Measurements from ENCODE around the gene TSPAN3. TPM values are rescaled to one million over a fixed set of nuclear protein-coding genes. Genes with fewer than 3 reads are reported as not detected.

TSPAN3 gene
- total RNA-seq (100 to 1,000 TPM; 223 to 226 TPM), polyA plus RNA-seq (ENCODE audit: insufficient read depth, low read depth, low replicate concordance) (197 TPM)
- long read RNA-seq, donor 1, full-length matches to known transcripts: 233 of 288 reads
- long read RNA-seq, donor 1, partial matches to known transcripts: 55 of 288 reads
- long read RNA-seq, donor 1, other reads (novel, unspliced or antisense): 0 of 288 reads
- long read RNA-seq, donor 2, full-length matches to known transcripts: 110 of 121 reads
- long read RNA-seq, donor 2, partial matches to known transcripts: 11 of 121 reads
- long read RNA-seq, donor 2, other reads (novel, unspliced or antisense): 0 of 121 reads

DNA sequence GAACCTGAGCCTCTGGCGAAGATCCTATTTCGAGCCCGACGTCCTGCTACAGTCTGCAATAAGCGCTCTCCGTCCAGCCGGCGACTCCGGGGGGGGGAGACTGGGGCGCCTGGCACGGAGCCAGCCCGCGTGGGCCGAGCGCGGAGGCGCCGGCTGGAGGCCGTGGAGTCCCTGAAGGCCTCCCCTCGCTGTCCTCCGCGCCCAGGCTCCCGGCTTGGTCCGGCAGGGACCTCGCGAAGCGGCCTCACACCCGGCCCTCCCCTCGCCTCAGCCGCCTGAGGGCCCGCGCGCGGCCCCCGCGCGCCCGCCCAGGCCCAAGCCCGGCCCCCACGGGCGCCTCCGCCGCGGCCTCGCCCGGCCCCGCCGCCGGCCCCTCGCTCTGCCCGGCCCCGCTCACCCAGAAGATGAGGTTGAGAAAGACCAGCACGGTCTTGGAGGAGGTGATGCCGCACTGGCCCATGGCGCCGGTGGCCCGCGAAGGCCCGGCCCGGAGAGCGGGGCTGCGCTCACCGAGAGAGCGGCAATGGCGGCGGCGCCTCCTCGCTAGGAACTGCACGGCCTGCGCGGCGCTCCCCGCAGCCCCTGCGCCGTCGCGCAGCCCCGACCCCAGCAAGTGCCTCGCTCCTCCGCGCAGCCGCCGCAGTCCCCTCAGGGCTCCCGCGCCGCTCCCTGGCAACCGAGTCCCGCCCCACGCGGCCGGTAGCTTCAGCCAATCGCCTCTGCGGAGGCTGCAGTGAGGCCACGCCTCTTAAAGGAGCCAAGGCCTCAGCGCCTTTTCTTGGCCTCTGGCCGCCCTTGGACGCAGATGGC, at the start of gene TSPAN3:
Gene TSPAN3 (minus strand): TSS at position 615 of the 810 bp plus-strand sequence. CDS start 155 bp downstream, at position 460.
- Histone ChIP-seq H3K9me3 (no peaks in the 10 kb centered on the region), H3K36me3 (ENCODE audit: low read depth, missing control alignments) (no peaks in the 10 kb centered on the region), H3K4me1 (peaks cover 17% of the 10 kb centered on the region), H3K27me3 (no peaks in the 10 kb centered on the region), H3K4me3 (peak within 1 kb of the TSS; percentile 60 to 66), H3K27ac (peak within 1 kb of the TSS; percentile 37 to 87)
- peak; percentile 94 for DNase-seq
- WGBS, 2 donors: 0% methylated on average over 5 to 29 of the region's 97 CpGs
- intact Hi-C loops (cut with DNase I; ENCODE audit: low total_unique reads): no loop called here
- TF ChIP-seq, protein P1, sequence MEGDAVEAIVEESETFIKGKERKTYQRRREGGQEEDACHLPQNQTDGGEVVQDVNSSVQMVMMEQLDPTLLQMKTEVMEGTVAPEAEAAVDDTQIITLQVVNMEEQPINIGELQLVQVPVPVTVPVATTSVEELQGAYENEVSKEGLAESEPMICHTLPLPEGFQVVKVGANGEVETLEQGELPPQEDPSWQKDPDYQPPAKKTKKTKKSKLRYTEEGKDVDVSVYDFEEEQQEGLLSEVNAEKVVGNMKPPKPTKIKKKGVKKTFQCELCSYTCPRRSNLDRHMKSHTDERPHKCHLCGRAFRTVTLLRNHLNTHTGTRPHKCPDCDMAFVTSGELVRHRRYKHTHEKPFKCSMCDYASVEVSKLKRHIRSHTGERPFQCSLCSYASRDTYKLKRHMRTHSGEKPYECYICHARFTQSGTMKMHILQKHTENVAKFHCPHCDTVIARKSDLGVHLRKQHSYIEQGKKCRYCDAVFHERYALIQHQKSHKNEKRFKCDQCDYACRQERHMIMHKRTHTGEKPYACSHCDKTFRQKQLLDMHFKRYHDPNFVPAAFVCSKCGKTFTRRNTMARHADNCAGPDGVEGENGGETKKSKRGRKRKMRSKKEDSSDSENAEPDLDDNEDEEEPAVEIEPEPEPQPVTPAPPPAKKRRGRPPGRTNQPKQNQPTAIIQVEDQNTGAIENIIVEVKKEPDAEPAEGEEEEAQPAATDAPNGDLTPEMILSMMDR (IDR thresholded peaks at IDR 0.05): no peak
- TF ChIP-seq POLR2A (IDR thresholded peaks at IDR 0.05): peak; percentile 30

DNA sequence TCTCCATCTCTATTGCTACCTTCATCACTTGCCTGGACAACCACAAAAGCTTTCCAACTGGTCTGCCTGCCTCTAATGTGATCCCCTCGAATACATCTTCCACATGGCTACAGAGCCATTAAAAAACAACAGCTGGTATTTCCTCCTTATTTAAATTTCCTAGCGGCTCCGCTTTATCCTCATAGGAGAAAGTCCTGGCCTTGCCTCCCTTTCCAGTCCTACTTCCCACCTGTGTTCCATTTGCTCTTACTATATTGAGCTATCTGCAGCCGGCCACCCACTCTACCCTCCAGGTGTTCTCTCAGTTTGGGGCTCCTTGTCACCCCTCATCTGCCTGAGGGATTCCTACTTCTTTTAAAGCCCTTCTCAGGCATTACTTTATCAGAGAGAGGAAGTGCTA, 49.7 kb upstream of the TSPAN3 start:
- Histone ChIP-seq H3K27me3 (no peaks in the 10 kb centered on the region), H3K4me3 (no peak overlapping the region), H3K4me1 (no peaks in the 10 kb centered on the region), H3K36me3 (ENCODE audit: low read depth, missing control alignments) (no peaks in the 10 kb centered on the region), H3K27ac (no peak overlapping the region), H3K9me3 (no peaks in the 10 kb centered on the region)
- no peak for DNase-seq
- intact Hi-C loops (cut with DNase I; ENCODE audit: low total_unique reads): no loop called here
- TF ChIP-seq, protein P1 (IDR thresholded peaks at IDR 0.05): no peak
- TF ChIP-seq POLR2A (IDR thresholded peaks at IDR 0.05): no peak
- 91 to 94% methylated on average over 4 of the region's 4 CpGs for WGBS, 2 donors

DNA sequence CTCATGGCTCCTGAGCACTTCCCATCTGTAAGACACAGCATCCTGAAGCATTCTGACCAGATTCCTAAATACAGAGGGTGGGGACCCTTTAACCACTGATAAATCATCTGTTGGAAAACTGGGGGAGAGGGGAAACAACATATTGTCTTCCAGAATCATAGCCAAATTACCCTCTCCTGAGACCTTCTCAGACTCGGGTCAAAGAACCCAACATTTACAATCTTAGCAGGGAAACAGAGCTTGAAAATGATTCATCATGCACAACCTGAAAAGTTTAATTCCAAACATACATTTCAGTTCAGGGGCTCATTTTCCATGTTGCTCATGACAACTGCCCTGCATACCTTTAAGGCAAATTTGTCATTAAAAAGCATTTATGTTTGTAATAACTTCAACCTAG, 48.5 kb upstream of the TSPAN3 start:
- H3K4me3 ChIP-seq: no peak overlapping the region
- H3K36me3 ChIP-seq (ENCODE audit: low read depth, missing control alignments): no peaks in the 10 kb centered on the region
- no peaks in the 10 kb centered on the region for H3K4me1 ChIP-seq
- H3K27me3 ChIP-seq: no peaks in the 10 kb centered on the region
- intact Hi-C loops (cut with DNase I; ENCODE audit: low total_unique reads): loop anchor here (10.0 kb wide), 1 partner anchor 425 kb away; no protein-coding TSS in a partner anchor
- no peaks in the 10 kb centered on the region for H3K9me3 ChIP-seq
- TF ChIP-seq, protein P1 (IDR thresholded peaks at IDR 0.05): no peak
- TF ChIP-seq POLR2A (IDR thresholded peaks at IDR 0.05): no peak
- no peak overlapping the region for H3K27ac ChIP-seq
- 43 to 56% methylated on average over 1 of the region's 1 CpG for WGBS, 2 donors
- DNase-seq: no peak

DNA sequence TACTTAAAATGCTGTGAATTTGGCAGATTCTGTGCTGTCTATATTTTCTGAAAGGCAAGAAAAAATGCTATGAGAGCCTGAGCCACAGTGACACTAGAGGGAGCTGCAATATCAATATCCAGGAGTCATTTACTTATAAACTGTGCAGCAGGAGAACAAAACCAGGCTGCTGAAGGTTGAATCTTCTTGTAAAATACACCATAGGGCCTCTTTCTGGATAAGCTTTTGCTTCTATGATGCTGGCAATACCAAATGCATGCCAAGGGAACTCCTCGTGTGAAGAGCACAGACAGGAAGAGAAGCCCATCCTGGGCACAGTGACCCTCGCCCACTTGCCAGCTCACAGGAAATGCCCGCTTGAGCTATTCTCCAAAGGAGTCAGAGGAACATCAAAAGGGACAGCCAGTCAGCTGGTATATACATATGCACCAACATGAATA, 48.0 kb upstream of the TSPAN3 start:
- Histone ChIP-seq H3K27me3 (no peaks in the 10 kb centered on the region), H3K27ac (no peak overlapping the region), H3K36me3 (ENCODE audit: low read depth, missing control alignments) (no peaks in the 10 kb centered on the region), H3K9me3 (no peaks in the 10 kb centered on the region), H3K4me3 (no peak overlapping the region), H3K4me1 (no peaks in the 10 kb centered on the region)
- WGBS, 2 donors: 62 to 63% methylated on average over 3 of the region's 3 CpGs
- TF ChIP-seq, protein P1 (IDR thresholded peaks at IDR 0.05): peak; percentile 51 to 68 (median 64)
- TF ChIP-seq POLR2A (IDR thresholded peaks at IDR 0.05): no peak
- intact Hi-C loops (cut with DNase I; ENCODE audit: low total_unique reads): loop anchor here (10.0 kb wide), 1 partner anchor 426 kb away; no protein-coding TSS in a partner anchor
- DNase-seq: peak; percentile 67
